Calu3 (cell line): ENCODE measurements around the gene GLI3. TPM values are rescaled to one million over a fixed set of nuclear protein-coding genes. Genes with fewer than 3 reads are reported as not detected.

Source experiments
- BruUV-seq: library from RNA; stranded (reverse); fragments of 400-500 nt; replicated peaks from 2 replicates; lab custom pipeline; 2021; lab: Mats Ljungman, UMichigan
- CTCF ChIA-PET: fragments of 300-600 bp; sonication (Branson Sonifier 250); formaldehyde crosslinking; loops from one replicate; lab custom pipeline; 2022; ENCODE audit warnings: antibody characterized with exemption; lab: Charles Lee
- DNase-seq: peaks from one replicate; pipeline ENCODE4 v3.0.0; 2022
- H3K27ac Mint-ChIP-seq: one replicate; pipeline ENCODE4 v1.8.0; 2022; ENCODE audit warnings: mixed read lengths; ENCODE audit not compliant: unreplicated experiment
- H3K27me3 Mint-ChIP-seq: one replicate; pipeline ENCODE4 v1.8.0; 2022; ENCODE audit warnings: mixed read lengths; ENCODE audit not compliant: unreplicated experiment
- H3K36me3 Mint-ChIP-seq: one replicate; pipeline ENCODE4 v1.8.0; 2022; ENCODE audit warnings: mild to moderate bottlenecking, moderate library complexity, mixed read lengths; ENCODE audit not compliant: insufficient read depth, unreplicated experiment
- H3K4me1 Mint-ChIP-seq: one replicate; pipeline ENCODE4 v1.8.0; 2022; ENCODE audit warnings: mild to moderate bottlenecking, low read depth, mixed read lengths; ENCODE audit not compliant: unreplicated experiment
- H3K4me3 Mint-ChIP-seq: one replicate; pipeline ENCODE4 v1.8.0; 2022; ENCODE audit warnings: mild to moderate bottlenecking, low read depth, moderate library complexity, mixed read lengths; ENCODE audit not compliant: unreplicated experiment
- H3K9me3 Mint-ChIP-seq: one replicate; pipeline ENCODE4 v1.8.0; 2022; ENCODE audit warnings: low read depth, mixed read lengths; ENCODE audit not compliant: unreplicated experiment
- CTCF ChIP-seq: fragments of 200-600 bp; IDR thresholded peaks from one replicate; pipeline ENCODE4 v1.8.0; 2022; ENCODE audit warnings: antibody characterized with exemption; ENCODE audit not compliant: unreplicated experiment
- intact Hi-C: fragments of 100-400 bp; cut with micrococcal nuclease; formaldehyde crosslinking; loops from one replicate; pipeline ENCODE4 v1.10.0; 2022; ENCODE audit not compliant: unreplicated experiment
- total RNA-seq: library from RNA; stranded (reverse); gene quantifications from 2 replicates; pipeline ENCODE4 v1.2.3, GENCODE V29; 2022

Gene GLI3
- total RNA-seq, 1 experiment from 2014 or later, result not detected

GRCh38 chr7:42025635-42026375, 211.2 kb downstream of the GLI3 start:
- TF ChIP-seq CTCF, result no peak
- Mint-ChIP-seq H3K36me3 (no peaks in the 10 kb centered on the region), H3K4me3 (no peak overlapping the region), H3K27me3 (peaks cover 68% of the 10 kb centered on the region), H3K4me1 (no peaks in the 10 kb centered on the region), H3K27ac (no peak overlapping the region), H3K9me3 (peaks cover 2% of the 10 kb centered on the region)
- no peak for DNase-seq
- CTCF ChIA-PET, result no interaction called here
- intact Hi-C loops, result no loop called here
- no TSS peak for BruUV-seq

- no TSS peak for BruUV-seq
- TF ChIP-seq CTCF, result no peak
- Mint-ChIP-seq H3K27me3 (peaks cover 65% of the 10 kb centered on the region), H3K27ac (no peak overlapping the region), H3K9me3 (no peaks in the 10 kb centered on the region), H3K36me3 (no peaks in the 10 kb centered on the region), H3K4me1 (no peaks in the 10 kb centered on the region), H3K4me3 (no peak overlapping the region)
- CTCF ChIA-PET, result no interaction called here
- no peak for DNase-seq
- intact Hi-C loops, result no loop called here
Measured at GRCh38 chr7:42024537-42024936, 212.5 kb downstream of the GLI3 start.

GRCh38 chr7:42023262-42023661, 213.7 kb downstream of the GLI3 start:
- CTCF ChIA-PET, result no interaction called here
- Mint-ChIP-seq H3K36me3 (no peaks in the 10 kb centered on the region), H3K27me3 (peaks cover 66% of the 10 kb centered on the region), H3K9me3 (no peaks in the 10 kb centered on the region), H3K4me3 (no peak overlapping the region), H3K4me1 (no peaks in the 10 kb centered on the region), H3K27ac (no peak overlapping the region)
- intact Hi-C loops, result no loop called here
- no TSS peak for BruUV-seq
- TF ChIP-seq CTCF, result no peak
- DNase-seq, result no peak

- Mint-ChIP-seq H3K4me3 (no peak overlapping the region), H3K27ac (no peak overlapping the region)
- DNase-seq, result no peak
Measured at GRCh38 chr7:42022791-42023190, 214.2 kb downstream of the GLI3 start.

More at GRCh38 chr7:42022791-42023190, 214.2 kb downstream of the GLI3 start:
- CTCF ChIA-PET, result no interaction called here
- no peaks in the 10 kb centered on the region for H3K4me1 Mint-ChIP-seq
- intact Hi-C loops, result no loop called here
- BruUV-seq, result no TSS peak
- H3K9me3 Mint-ChIP-seq, result no peaks in the 10 kb centered on the region
- TF ChIP-seq CTCF, result no peak
- H3K36me3 Mint-ChIP-seq, result no peaks in the 10 kb centered on the region
- H3K27me3 Mint-ChIP-seq, result peaks cover 66% of the 10 kb centered on the region
